HEK293 (cell line): ENCODE measurements around the gene NRP1.
A peak's percentile ranks its signal among the peaks of the same experiment; 100 is the strongest.

Experiments used
- CTCF ChIA-PET: fragments of 350-600 bp; formaldehyde crosslinking; extraction: SDS; loops from one replicate; lab custom pipeline; 2021; ENCODE audit warnings: antibody characterized with exemption; lab: Yijun Ruan, JAX
- POLR2A ChIA-PET: fragments of 300-600 bp; formaldehyde crosslinking; extraction: SDS; loops from one replicate; lab custom pipeline; 2020; ENCODE audit warnings: antibody characterized with exemption, inconsistent platforms; lab: Yijun Ruan, JAX
- H3K27ac ChIP-seq: fragments of 200-500 bp; sonication (Bioruptor generic); 2 replicates; pipeline ENCODE4 v1.5.1; 2014; ENCODE audit warnings: low read depth, low read length, control low read depth, inconsistent platforms; ENCODE audit errors: extremely low read depth
- H3K36me3 ChIP-seq, 2 experiments: fragments of 200-500 bp in 1 of 2; sonication (Bioruptor generic) in 1 of 2; 1 replicate in 1 of 2; 2 replicates in 1 of 2; pipeline ENCODE4 v1.5.1; 2014 to 2017; ENCODE audit warnings: inconsistent platforms in 2 of 2, low read length in 2 of 2; ENCODE audit not compliant: control insufficient read depth in 2 of 2, insufficient read depth in 1 of 2
- H3K4me1 ChIP-seq: fragments of 200-500 bp; sonication (Bioruptor generic); 2 replicates; pipeline ENCODE4 v1.5.1; 2014; ENCODE audit warnings: mild to moderate bottlenecking, low read length, inconsistent platforms; ENCODE audit not compliant: control insufficient read depth, insufficient read depth
- H3K4me3 ChIP-seq: 2 replicates; pipeline ENCODE4 v1.5.1; 2011; ENCODE audit warnings: low read depth, mild to moderate bottlenecking, control low read depth, low read length, moderate library complexity
- H3K9me3 ChIP-seq: fragments of 200-500 bp; sonication (Bioruptor generic); 2 replicates; pipeline ENCODE4 v1.5.1; 2014; ENCODE audit warnings: low read depth, low read length, inconsistent platforms; ENCODE audit not compliant: control insufficient read depth, insufficient read depth
- ATF2 ChIP-seq: fragments of 450-650 bp; formaldehyde crosslinking; IDR thresholded peaks from 2 replicates; pipeline ENCODE4 v1.5.1; 2016; ENCODE audit warnings: missing biosample characterization, missing genetic modification characterization, low read depth
- GFI1B ChIP-seq: fragments of 450-650 bp; formaldehyde crosslinking; IDR thresholded peaks from 2 replicates; pipeline ENCODE4 v1.5.1; 2016; ENCODE audit warnings: missing biosample characterization, missing genetic modification characterization
- KLF8 ChIP-seq: fragments of 450-650 bp; formaldehyde crosslinking; IDR thresholded peaks from 2 replicates; pipeline ENCODE4 v1.5.1; 2016; ENCODE audit warnings: missing biosample characterization, missing genetic modification characterization
- REPIN1 ChIP-seq: fragments of 450-650 bp; formaldehyde crosslinking; IDR thresholded peaks from 2 replicates; pipeline ENCODE4 v1.5.1; 2017; ENCODE audit warnings: missing biosample characterization, missing genetic modification characterization, low read depth
- SCRT1 ChIP-seq: fragments of 450-650 bp; formaldehyde crosslinking; IDR thresholded peaks from 2 replicates; pipeline ENCODE4 v1.5.1; 2016; ENCODE audit warnings: missing biosample characterization, missing genetic modification characterization, borderline replicate concordance
- SCRT2 ChIP-seq: fragments of 450-650 bp; formaldehyde crosslinking; IDR thresholded peaks from 2 replicates; pipeline ENCODE4 v1.5.1; 2016; ENCODE audit warnings: missing biosample characterization, missing genetic modification characterization
- YY2 ChIP-seq: fragments of 450-650 bp; formaldehyde crosslinking; IDR thresholded peaks from 2 replicates; pipeline ENCODE4 v1.5.1; 2016; ENCODE audit warnings: missing biosample characterization, missing genetic modification characterization
- ZBTB17 ChIP-seq: fragments of 450-650 bp; formaldehyde crosslinking; IDR thresholded peaks from 2 replicates; pipeline ENCODE4 v1.5.1; 2016; ENCODE audit warnings: missing biosample characterization, missing genetic modification characterization
- ZBTB20 ChIP-seq: fragments of 450-650 bp; formaldehyde crosslinking; IDR thresholded peaks from 2 replicates; pipeline ENCODE4 v1.5.1; 2016; ENCODE audit warnings: missing biosample characterization, missing genetic modification characterization
- ZNF148 ChIP-seq: fragments of 450-650 bp; formaldehyde crosslinking; IDR thresholded peaks from 2 replicates; pipeline ENCODE4 v1.5.0; 2017; ENCODE audit warnings: missing biosample characterization, missing genetic modification characterization, borderline replicate concordance
- ZNF155 ChIP-seq: fragments of 450-650 bp; formaldehyde crosslinking; IDR thresholded peaks from 2 replicates; pipeline ENCODE4 v1.5.1; 2016; ENCODE audit warnings: missing biosample characterization, missing genetic modification characterization
- ZNF274 ChIP-seq, 2 experiments: fragments of 200-500 bp in 1 of 2; fragments of 450-650 bp in 1 of 2; sonication (Bioruptor generic) in 1 of 2; formaldehyde crosslinking in 1 of 2; IDR thresholded peaks; 2 replicates each; pipeline versions ENCODE4 v1.5.1 to v1.6.1; 2014 to 2016; ENCODE audit warnings: borderline replicate concordance in 1 of 2, inconsistent platforms in 1 of 2, low read length in 1 of 2, missing biosample characterization in 1 of 2, missing genetic modification characterization in 1 of 2
- ZNF280D ChIP-seq: fragments of 450-650 bp; formaldehyde crosslinking; IDR thresholded peaks from 2 replicates; pipeline ENCODE4 v1.5.1; 2016; ENCODE audit warnings: missing biosample characterization, missing genetic modification characterization
- ZNF335 ChIP-seq: fragments of 450-650 bp; formaldehyde crosslinking; conservative IDR thresholded peaks from 2 replicates; pipeline ENCODE4 v1.5.1; 2016; ENCODE audit warnings: missing biosample characterization, missing genetic modification characterization
- ZNF692 ChIP-seq: fragments of 450-650 bp; formaldehyde crosslinking; IDR thresholded peaks from 2 replicates; pipeline ENCODE4 v1.5.1; 2016; ENCODE audit warnings: missing biosample characterization, missing genetic modification characterization
- ZNF704 ChIP-seq: fragments of 450-650 bp; formaldehyde crosslinking; IDR thresholded peaks from 2 replicates; pipeline ENCODE4 v1.5.1; 2016; ENCODE audit warnings: missing biosample characterization, missing genetic modification characterization
- ZNF777 ChIP-seq: fragments of 450-650 bp; formaldehyde crosslinking; IDR thresholded peaks from 2 replicates; pipeline ENCODE4 v1.5.1; 2017; ENCODE audit warnings: missing biosample characterization, missing genetic modification characterization, borderline replicate concordance
- ZNF785 ChIP-seq: fragments of 450-650 bp; formaldehyde crosslinking; IDR thresholded peaks from 2 replicates; pipeline ENCODE4 v1.5.1; 2016; ENCODE audit warnings: missing biosample characterization, missing genetic modification characterization
- ZSCAN18 ChIP-seq: fragments of 450-650 bp; formaldehyde crosslinking; IDR thresholded peaks from 2 replicates; pipeline ENCODE4 v1.5.1; 2016; ENCODE audit warnings: missing biosample characterization, missing genetic modification characterization

Gene NRP1

GRCh38 chr10:33330543-33331378 lies 3.7 kb downstream of the NRP1 start (continued):
- TF ChIP-seq ZBTB17 (tag by site-specific recombination) = peak; percentile 93

- peak; percentile 29; the same call in 1 of the 2 replicates for TF ChIP-seq ATF2 (tag by site-specific recombination)
- no peak for TF ChIP-seq YY2
- no peak for TF ChIP-seq ZBTB20 (tag by site-specific recombination)
- no peak for TF ChIP-seq ZNF704 (tag by site-specific recombination)
- peak; percentile 95 for TF ChIP-seq SCRT2
- no peak for TF ChIP-seq ZNF692 (tag by site-specific recombination)
- peak; percentile 90 for TF ChIP-seq SCRT1 (tag by site-specific recombination)
- no peak for TF ChIP-seq REPIN1 (tag by site-specific recombination)
- Histone ChIP-seq H3K36me3 (peaks cover 9 to 24% of the 10 kb centered on the region in 2 experiments; a peak in 2 of 3 replicates), H3K4me3 (no peak overlapping the region), H3K9me3 (no peaks in the 10 kb centered on the region), H3K27ac (no peak overlapping the region), H3K4me1 (peaks cover 27% of the 10 kb centered on the region)
- POLR2A ChIA-PET = no interaction called here
- CTCF ChIA-PET = interaction anchor here (0.6 to 4.4 kb wide), 3 partner anchors 136 to 1309 kb away, joined by 3 to 24 read pairs (median 3); no protein-coding TSS in a partner anchor
Observed at GRCh38 chr10:33329178-33329577, 5.3 kb downstream of the NRP1 start.

- no peak for TF ChIP-seq ZNF274 (IDR thresholded peaks at IDR 0.05; ENCODE audit: low read length)
- no peak for TF ChIP-seq ZNF274 (tag by site-specific recombination; IDR thresholded peaks at IDR 0.05; ENCODE audit: borderline replicate concordance)
- TF ChIP-seq ZSCAN18 = no peak
- no peak for TF ChIP-seq ZNF777 (tag by site-specific recombination)
- TF ChIP-seq ZNF155 (tag by site-specific recombination) = no peak
- no peak for TF ChIP-seq GFI1B (tag by site-specific recombination)
- peak; percentile 91 for TF ChIP-seq SCRT2
- TF ChIP-seq ZNF785 (tag by site-specific recombination) = no peak
- TF ChIP-seq ZNF280D (tag by site-specific recombination) = no peak
- no peak for TF ChIP-seq ZNF335 (tag by site-specific recombination)
- TF ChIP-seq SCRT1 (tag by site-specific recombination) = peak; percentile 86
- no peak for TF ChIP-seq KLF8 (tag by site-specific recombination)
- TF ChIP-seq ZNF148 (tag by site-specific recombination) = no peak
- CTCF ChIA-PET = interaction anchor here (0.6 to 4.4 kb wide), 8 partner anchors 118 to 1381 kb away, joined by 3 to 24 read pairs (median 3); no protein-coding TSS in a partner anchor
- no peaks in the 10 kb centered on the region for H3K9me3 ChIP-seq
- peaks cover 9 to 24% of the 10 kb centered on the region in 2 experiments; a peak in 2 of 3 replicates for H3K36me3 ChIP-seq
- H3K27ac ChIP-seq = no peak overlapping the region
- peaks cover 35% of the 10 kb centered on the region for H3K4me1 ChIP-seq
- H3K4me3 ChIP-seq = no peak overlapping the region
- POLR2A ChIA-PET = interaction anchor here (0.6 kb wide), 1 partner anchor 9 kb away, joined by 4 read pairs; no protein-coding TSS in a partner anchor
Observed at GRCh38 chr10:33328253-33328652, 6.2 kb downstream of the NRP1 start.
